Measurements from ENCODE around the gene SERPINA4. TPM values are rescaled to one million over a fixed set of nuclear protein-coding genes. Genes with fewer than 3 reads are reported as not detected.

The SERPINA4 gene
- total RNA-seq, 6 experiments from 2014 or later: not detected

DNA sequence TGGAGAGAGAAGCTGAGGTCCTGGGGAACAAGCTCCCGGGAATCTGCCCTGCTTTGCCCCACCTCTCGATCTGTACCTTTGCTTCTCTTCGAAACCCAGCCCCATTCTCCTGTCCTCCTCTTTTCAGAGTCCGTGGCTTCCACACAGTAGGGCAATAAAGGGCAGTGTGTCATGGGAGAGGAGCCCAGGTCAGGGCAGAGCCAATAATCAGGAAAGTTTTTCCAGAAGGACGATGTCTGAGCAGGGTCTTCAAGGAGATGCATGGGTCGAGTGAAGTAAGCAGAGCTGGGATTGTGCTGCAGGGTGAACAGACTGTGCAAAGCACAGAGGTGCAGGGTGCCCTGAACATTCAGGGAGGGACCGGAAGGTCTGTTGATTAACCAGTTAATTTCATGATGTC lies 22.1 kb upstream of the SERPINA4 start:
- H3K9me3 Mint-ChIP-seq: peaks cover 44% of the 10 kb centered on the region
- TF ChIP-seq, protein P1, sequence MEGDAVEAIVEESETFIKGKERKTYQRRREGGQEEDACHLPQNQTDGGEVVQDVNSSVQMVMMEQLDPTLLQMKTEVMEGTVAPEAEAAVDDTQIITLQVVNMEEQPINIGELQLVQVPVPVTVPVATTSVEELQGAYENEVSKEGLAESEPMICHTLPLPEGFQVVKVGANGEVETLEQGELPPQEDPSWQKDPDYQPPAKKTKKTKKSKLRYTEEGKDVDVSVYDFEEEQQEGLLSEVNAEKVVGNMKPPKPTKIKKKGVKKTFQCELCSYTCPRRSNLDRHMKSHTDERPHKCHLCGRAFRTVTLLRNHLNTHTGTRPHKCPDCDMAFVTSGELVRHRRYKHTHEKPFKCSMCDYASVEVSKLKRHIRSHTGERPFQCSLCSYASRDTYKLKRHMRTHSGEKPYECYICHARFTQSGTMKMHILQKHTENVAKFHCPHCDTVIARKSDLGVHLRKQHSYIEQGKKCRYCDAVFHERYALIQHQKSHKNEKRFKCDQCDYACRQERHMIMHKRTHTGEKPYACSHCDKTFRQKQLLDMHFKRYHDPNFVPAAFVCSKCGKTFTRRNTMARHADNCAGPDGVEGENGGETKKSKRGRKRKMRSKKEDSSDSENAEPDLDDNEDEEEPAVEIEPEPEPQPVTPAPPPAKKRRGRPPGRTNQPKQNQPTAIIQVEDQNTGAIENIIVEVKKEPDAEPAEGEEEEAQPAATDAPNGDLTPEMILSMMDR (IDR thresholded peaks at IDR 0.05): no peak

DNA sequence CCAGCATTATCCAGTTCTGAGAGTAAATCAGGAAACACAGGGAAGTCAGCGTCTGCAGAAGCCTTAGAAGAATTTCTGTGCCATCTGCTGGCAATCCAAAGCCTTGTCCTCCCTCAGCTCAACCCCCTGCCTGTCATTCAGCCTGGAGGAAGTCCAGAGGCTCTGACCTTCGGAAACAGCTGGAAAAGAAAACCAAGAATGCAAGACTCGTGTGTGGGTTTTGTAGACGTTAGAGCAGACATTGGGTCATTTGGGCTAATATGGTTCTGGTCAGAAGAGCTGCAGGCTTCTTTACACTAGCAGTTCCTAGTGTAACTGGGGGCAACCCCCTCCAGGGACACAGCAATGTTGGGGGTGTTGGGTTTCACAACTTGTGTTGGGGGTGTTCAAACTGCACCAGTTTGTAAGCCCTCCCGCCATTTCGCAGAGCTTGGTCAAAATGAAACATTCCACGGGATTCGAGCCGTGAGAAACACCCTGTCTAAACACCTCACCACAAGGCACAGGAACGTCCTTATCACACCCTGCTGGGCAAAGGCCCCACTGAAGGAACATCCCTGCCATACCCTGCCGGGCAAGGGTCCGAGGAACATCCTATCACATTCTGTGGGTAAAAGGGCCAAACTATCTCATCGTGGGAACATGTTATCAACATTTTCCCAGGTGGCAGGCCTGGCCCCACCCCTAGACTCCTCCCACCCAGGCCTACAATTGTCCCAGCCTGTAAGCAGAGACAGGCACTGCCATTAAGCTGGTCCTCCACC lies 21.0 kb upstream of the SERPINA4 start:
- H3K4me1 Mint-ChIP-seq (ENCODE audit: low read depth): no peaks in the 10 kb centered on the region
- H3K36me3 Mint-ChIP-seq (ENCODE audit: low read depth): peaks cover 4% of the 10 kb centered on the region; the same call in 1 of the 2 replicates
- no peak for DNase-seq
- no peak overlapping the region for H3K4me3 Mint-ChIP-seq
- H3K27ac Mint-ChIP-seq: no peak overlapping the region
- TF ChIP-seq, protein P1 (IDR thresholded peaks at IDR 0.05): no peak
- peaks cover 45% of the 10 kb centered on the region for H3K9me3 Mint-ChIP-seq
- peaks cover 1% of the 10 kb centered on the region for H3K27me3 Mint-ChIP-seq (ENCODE audit: insufficient read depth)

More for the DNA sequence above, 22.1 kb upstream of the SERPINA4 start:
- peaks cover 1% of the 10 kb centered on the region for H3K27me3 Mint-ChIP-seq (ENCODE audit: insufficient read depth)
- DNase-seq: no peak
- H3K27ac Mint-ChIP-seq: no peak overlapping the region
- H3K4me3 Mint-ChIP-seq: no peak overlapping the region
- H3K4me1 Mint-ChIP-seq (ENCODE audit: low read depth): no peaks in the 10 kb centered on the region
- H3K36me3 Mint-ChIP-seq (ENCODE audit: low read depth): peaks cover 4% of the 10 kb centered on the region; the same call in 1 of the 2 replicates

- Mint-ChIP-seq H3K27me3 (ENCODE audit: insufficient read depth) (peaks cover 1% of the 10 kb centered on the region), H3K9me3 (peaks cover 57% of the 10 kb centered on the region), H3K27ac (no peak overlapping the region), H3K4me3 (no peak overlapping the region), H3K4me1 (ENCODE audit: low read depth) (no peaks in the 10 kb centered on the region), H3K36me3 (ENCODE audit: low read depth) (peaks cover 4% of the 10 kb centered on the region)
- no peak for DNase-seq
- TF ChIP-seq, protein P1 (IDR thresholded peaks at IDR 0.05): no peak
These were observed 19.8 kb upstream of the SERPINA4 start for GRCh38 chr14:94541234-94541975.

DNA sequence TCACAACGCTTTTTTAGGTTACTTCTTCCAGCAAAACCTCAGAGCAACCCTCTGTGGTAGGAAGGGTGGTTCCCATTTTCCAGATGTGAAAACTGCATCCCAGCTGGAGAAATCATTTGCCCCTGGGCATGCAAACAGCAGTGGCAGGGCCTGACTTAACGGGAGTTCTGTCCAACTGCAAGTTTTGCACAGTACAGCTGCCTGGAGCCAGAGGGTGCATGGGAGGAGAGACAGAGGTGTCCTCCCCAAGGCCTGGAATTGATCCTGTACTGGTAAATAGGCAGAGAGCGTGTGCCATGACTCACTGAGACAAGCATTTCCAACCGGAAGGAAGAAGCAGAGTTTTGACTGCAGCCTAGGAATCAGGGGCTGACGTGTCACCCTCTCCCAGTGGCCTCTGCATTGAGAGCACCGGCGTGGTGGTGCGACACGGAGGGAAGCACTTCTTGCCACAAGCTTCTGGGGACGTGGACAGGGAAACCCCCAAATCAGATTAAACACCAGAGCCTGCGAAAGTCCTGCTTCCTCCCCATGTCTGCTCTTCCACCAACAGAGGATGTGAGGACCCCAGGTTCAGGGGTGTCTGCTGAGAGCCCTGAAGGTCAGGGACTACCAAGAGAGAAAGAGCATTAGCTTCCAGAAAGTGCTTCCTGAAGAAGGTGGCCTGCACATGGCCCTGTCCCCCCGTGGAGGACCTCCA lies 19.0 kb upstream of the SERPINA4 start:
- Mint-ChIP-seq H3K9me3 (peaks cover 63% of the 10 kb centered on the region), H3K4me1 (ENCODE audit: low read depth) (no peaks in the 10 kb centered on the region), H3K27ac (no peak overlapping the region), H3K36me3 (ENCODE audit: low read depth) (peaks cover 4% of the 10 kb centered on the region), H3K27me3 (ENCODE audit: insufficient read depth) (peaks cover 1% of the 10 kb centered on the region), H3K4me3 (no peak overlapping the region)
- TF ChIP-seq, protein P1 (IDR thresholded peaks at IDR 0.05): no peak
- no peak for DNase-seq

DNA sequence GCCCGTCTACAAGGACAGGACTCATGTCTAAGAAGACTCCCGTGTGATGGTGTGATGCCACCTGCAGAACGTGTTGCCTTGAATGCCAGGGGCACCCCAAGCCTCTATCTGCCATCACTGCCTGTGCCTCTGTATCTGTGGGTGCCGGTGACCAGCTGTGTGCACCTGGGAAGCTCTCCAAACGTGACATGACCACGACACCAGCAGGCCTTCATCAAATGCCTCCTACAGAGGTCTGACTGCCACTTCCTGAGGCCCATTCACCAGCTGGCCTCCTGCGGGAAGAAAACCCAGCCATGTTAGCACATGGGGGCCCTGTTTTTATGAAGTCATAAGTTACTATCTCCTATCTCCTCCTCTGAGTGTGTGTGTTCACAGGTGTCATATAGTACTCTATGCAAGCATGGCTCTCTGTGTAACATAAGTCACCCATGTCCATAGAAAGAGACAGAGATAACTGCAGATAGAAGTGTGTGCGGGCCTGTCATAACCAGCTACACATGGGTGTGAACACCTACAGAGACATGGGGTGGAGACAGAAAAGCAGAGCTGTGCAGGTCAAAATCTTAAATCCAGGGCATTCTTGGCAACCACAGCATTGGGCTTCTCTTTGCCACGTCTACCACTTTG lies 18.3 kb upstream of the SERPINA4 start:
- no peak for DNase-seq
- H3K36me3 Mint-ChIP-seq (ENCODE audit: low read depth): peaks cover 4% of the 10 kb centered on the region
- H3K9me3 Mint-ChIP-seq: peaks cover 67% of the 10 kb centered on the region
- no peak overlapping the region for H3K4me3 Mint-ChIP-seq
- TF ChIP-seq, protein P1 (IDR thresholded peaks at IDR 0.05): no peak
- no peak overlapping the region for H3K27ac Mint-ChIP-seq
- no peaks in the 10 kb centered on the region for H3K4me1 Mint-ChIP-seq (ENCODE audit: low read depth)
- peaks cover 1% of the 10 kb centered on the region for H3K27me3 Mint-ChIP-seq (ENCODE audit: insufficient read depth)

Measured in HFFc6 (cell line).